Memory B cell (primary cell): ENCODE measurements around the gene IGSF9.
"Not testable (repeated sequence)": the region's sequence is repeated elsewhere in the genome, so short reads cannot be mapped to it uniquely, and the experiment has no call there.

Source experiments
- ATAC-seq: fragments of 150-1000 bp; cut with Tn5 transposase; 2 replicates; pipeline ENCODE4 v1.10.0; 2021; ENCODE audit warnings: low read depth, mild to moderate bottlenecking, moderate library complexity
- DNase-seq, 2 donors: peaks; one replicate each; pipeline ENCODE4 v3.0.0; 2022; ENCODE audit warnings: low spot score in 2 of 2
- H3K27ac Mint-ChIP-seq: one replicate; pipeline ENCODE4 v1.8.0; 2022; ENCODE audit warnings: mild to moderate bottlenecking, moderate library complexity, mixed read lengths
- H3K27me3 Mint-ChIP-seq: one replicate; pipeline ENCODE4 v1.8.0; 2022; ENCODE audit warnings: mixed read lengths
- H3K36me3 Mint-ChIP-seq: one replicate; pipeline ENCODE4 v1.8.0; 2022; ENCODE audit warnings: mild to moderate bottlenecking, mixed read lengths
- H3K4me1 Mint-ChIP-seq: one replicate; pipeline ENCODE4 v1.8.0; 2022; ENCODE audit warnings: mixed read lengths
- H3K4me3 Mint-ChIP-seq: one replicate; pipeline ENCODE4 v1.8.0; 2022; ENCODE audit warnings: mild to moderate bottlenecking, moderate library complexity, mixed read lengths
- H3K9me3 Mint-ChIP-seq: one replicate; pipeline ENCODE4 v1.8.0; 2022; ENCODE audit warnings: mixed read lengths

Gene IGSF9

DNA sequence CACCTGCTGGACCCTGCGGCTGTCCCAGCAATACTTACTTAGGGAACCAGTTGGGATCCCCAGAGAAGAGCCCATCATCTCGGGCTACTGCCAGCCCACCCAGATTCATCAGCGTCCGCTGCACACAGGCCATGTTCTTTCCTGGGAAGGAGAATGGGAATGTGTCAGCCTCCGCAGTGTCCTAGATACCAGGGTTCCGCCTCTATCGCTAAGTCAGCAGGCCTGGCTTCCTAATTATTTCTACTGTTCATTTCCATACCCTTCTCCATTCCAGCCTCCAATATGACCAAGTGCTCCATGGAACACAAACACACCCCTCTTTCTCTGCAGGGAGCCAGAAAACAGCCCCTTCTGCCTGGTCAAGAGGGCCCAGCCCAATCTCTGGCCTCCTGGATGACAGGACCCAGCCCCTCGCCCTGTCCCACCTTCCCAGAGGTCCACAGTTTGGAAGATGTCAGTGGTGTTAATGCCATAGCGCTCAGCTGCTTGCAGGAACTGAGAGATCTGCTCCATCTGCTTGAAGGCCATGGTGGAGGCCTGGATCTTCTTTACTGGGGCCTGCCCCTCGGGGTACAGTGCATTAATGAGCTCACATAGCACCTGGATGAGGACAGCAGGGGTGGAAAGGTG, 26.1 kb downstream of the IGSF9 start:
- ATAC-seq (no peak), DNase-seq (no peak)
- Mint-ChIP-seq H3K9me3 (no peaks in the 10 kb centered on the region), H3K4me3 (no peak overlapping the region), H3K4me1 (peaks cover 52% of the 10 kb centered on the region), H3K27me3 (no peaks in the 10 kb centered on the region), H3K36me3 (peaks cover 34% of the 10 kb centered on the region), H3K27ac (peak overlapping the region; percentile 100)

DNA sequence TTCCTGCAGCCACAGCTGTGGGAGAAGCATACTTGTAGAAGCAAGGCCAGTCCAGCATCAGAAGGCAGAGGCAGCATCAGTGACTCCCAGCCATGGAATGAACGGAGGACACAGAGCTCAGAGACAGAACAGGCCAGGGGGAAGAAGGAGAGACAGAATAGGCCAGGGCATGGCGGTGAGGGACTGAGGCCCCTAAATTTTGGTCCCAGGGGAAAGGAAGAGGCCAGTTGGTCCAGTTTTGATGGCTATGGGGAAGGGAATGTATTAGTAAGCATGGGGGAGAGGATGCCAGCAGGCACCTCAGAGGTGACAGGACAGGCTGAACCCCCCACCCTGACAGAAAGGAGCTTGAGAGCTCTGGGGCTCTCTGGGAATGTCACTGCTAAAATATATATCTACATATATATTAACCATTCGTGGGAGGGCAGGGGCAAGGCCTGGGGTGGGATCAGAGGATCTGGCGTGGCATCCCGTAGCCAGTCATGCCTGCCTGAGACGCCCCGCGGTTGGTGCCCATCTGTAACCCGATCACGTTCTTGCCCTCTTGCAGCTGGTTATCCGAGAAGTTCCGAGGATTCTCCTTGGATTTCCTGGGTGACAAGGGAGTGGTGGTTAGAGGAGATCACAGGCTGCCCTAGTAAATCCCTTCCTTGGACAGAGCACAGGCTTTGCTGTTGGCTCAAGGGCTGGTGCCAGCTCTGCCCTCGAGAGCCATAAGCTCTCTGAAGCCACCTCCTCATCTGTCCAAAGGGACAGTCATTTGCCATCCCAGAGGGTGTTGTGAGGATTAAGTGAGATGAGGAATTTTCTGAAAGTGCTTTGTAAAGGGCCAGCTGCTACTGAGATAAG, 26.8 kb downstream of the IGSF9 start:
- H3K4me1 Mint-ChIP-seq: peaks cover 55% of the 10 kb centered on the region

DNA sequence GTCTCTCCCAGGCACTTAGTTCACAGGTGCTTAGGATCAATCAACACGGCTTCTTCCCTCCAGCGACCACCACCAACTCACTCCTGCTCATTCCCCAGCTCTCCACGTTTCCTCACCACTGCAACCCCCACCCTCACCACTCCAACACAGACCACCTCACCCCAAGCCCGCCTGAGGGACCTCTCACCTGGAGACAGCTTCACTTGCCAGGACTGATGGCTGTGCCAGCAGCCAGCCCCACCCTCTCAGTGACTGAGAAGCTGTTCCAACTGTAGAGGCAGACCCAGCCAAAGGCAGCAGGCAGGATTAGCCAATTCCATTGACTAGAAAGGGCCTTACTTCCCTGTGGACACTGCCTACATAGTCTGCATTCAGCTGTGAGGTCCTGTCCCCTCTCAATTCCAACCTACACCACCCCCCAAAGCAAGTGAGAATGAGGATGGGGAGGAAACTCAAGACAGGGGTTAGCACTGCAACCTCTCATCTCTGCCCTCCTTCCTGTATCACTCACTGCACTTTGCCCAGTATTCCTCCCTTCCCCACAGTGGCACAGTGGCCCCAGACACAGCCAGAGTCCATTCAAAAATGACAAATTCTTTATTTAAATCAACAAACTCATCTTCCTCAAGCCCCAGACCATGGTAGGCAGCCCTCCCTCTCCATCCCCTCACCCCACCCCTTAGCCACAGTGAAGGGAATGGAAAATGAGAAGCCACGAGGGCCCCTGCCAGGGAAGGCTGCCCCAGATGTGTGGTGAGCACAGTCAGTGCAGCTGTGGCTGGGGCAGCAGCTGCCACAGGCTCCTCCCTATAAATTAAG, 27.7 kb downstream of the IGSF9 start:
- ATAC-seq (no peak), DNase-seq (no peak)
- H3K36me3 Mint-ChIP-seq: peaks cover 30% of the 10 kb centered on the region
- H3K27ac Mint-ChIP-seq: peak overlapping the region; percentile 97
- H3K9me3 Mint-ChIP-seq: no peaks in the 10 kb centered on the region
- no peaks in the 10 kb centered on the region for H3K27me3 Mint-ChIP-seq
- peaks cover 52% of the 10 kb centered on the region for H3K4me1 Mint-ChIP-seq
- H3K4me3 Mint-ChIP-seq: peak overlapping the region; percentile 4

More for the DNA sequence above, 26.8 kb downstream of the IGSF9 start:
- Mint-ChIP-seq H3K27ac (peak overlapping the region; percentile 100), H3K4me3 (no peak overlapping the region), H3K27me3 (no peaks in the 10 kb centered on the region), H3K9me3 (no peaks in the 10 kb centered on the region), H3K36me3 (peaks cover 30% of the 10 kb centered on the region)
- DNase-seq (no peak), ATAC-seq (no peak)

DNA sequence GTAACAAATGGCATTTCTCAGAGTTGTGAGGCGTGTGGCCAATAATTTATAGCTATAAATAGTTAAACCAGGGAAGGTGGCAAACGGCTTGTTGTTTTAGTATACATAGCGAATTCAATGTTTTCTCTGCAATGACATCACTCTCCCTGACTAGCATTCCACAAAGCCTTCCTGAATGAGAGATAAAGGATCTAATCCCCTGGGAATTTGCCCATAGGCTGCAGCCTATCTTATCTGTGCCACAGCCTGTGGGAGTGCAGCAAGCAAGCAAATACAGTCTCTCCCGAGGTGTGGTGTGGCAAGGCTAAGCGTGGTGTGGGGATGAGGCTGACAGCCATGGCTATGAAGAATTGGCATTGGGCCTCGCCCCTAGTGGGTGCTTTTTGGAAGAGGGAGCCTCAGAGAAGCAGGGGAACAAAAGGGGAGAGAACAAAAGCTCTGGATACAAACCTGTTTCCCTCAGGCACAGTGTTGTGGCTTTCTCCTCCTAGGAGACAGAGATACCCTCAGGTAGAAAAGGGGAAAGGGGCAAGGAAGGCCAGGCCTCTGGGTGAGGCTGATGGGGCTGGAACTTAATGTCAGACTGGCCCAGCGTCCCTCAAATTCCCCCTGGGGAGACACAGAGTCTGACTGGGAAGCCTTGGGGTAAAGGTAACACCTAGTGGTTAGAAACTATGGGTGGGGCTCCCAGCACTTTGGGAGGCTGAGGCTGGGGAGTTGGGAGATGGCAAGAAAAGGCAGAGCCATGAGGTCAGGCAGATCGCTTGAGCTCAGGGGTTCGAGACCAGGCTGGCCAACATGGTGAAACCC, 29.0 kb downstream of the IGSF9 start:
- peaks cover 30% of the 10 kb centered on the region for H3K36me3 Mint-ChIP-seq
- no peaks in the 10 kb centered on the region for H3K9me3 Mint-ChIP-seq
- ATAC-seq (no peak), DNase-seq (no peak)
- H3K4me3 Mint-ChIP-seq: no peak overlapping the region
- H3K4me1 Mint-ChIP-seq: peaks cover 54% of the 10 kb centered on the region
- peak overlapping the region; percentile 97 for H3K27ac Mint-ChIP-seq
- no peaks in the 10 kb centered on the region for H3K27me3 Mint-ChIP-seq

DNA sequence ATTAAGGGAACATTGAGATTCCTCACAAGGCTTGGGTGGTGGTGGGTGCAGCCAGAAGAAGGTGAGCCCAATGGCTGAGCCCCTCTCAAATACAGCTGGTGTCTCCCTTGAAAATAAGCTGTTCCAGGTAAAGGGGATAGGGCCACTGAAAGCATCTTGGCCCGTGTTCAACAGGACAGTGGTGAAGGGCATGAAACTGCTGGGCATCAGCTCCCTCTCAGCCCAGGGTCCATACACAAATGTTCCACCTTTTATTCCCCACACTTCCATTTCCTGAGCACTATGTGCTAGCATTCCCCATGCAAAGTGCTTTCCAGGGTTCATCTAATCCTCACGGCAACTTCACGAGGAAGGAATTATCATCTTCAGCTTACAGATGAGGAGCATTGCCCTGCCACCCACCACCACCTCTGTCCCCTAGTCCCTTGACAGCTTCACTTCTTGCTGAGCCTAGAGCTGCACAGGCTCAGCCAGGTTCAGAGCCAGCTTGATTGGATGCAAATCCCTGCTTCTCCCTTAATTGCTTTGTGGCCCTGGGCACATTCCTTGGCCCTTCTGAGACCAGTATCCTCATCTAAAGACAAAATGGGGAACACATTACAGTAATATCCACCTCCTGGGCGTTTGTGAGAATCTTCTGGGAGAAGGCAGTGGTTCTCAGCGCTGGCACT, 29.7 kb downstream of the IGSF9 start:
- ATAC-seq (no peak), DNase-seq (no peak)
- Mint-ChIP-seq H3K4me3 (no peak overlapping the region), H3K36me3 (peaks cover 29% of the 10 kb centered on the region), H3K27me3 (no peaks in the 10 kb centered on the region), H3K9me3 (no peaks in the 10 kb centered on the region), H3K4me1 (peaks cover 54% of the 10 kb centered on the region), H3K27ac (peak overlapping the region; percentile 97)

DNA sequence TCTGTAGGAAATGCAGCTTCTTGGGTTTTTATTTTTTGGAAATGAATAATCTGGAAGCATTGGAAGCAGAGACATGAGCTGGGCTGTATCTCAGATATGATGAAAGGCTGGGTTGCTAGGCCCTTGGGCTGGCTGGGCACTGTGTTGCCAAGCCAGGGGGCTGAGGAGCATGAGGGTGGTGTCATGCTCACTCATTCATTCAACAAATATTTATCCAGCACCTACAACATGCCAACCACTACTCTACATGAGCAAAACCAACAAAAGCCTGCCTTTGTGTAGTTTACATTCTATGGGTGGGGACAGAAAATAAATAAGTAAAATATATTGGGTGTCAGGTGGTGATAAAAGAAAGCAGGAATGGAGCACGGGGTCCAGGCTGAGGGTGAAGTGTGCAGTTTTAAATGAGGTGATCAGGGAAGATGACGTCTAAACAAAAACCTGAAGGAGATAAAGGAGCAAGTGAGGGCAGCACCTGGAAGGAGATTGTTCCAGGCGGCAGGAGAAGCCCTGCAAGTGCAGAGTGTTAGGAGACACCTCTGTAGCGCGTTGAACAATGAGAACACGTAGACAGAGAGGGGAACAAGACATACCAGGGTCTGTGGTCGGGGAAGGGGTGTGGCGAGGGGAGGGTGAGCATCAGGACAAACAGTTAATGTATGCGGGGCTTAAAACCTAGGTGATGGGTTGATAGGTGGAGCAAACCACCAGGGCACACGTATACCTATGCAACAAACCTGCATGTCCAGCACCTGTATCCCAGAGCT, 31.0 kb downstream of the IGSF9 start:
- Mint-ChIP-seq H3K4me1 (peaks cover 53% of the 10 kb centered on the region), H3K27me3 (no peaks in the 10 kb centered on the region), H3K9me3 (no peaks in the 10 kb centered on the region), H3K4me3 (no peak overlapping the region), H3K36me3 (peaks cover 20% of the 10 kb centered on the region), H3K27ac (peak overlapping the region; percentile 97)
- ATAC-seq: no peak
- no peak for DNase-seq

DNA sequence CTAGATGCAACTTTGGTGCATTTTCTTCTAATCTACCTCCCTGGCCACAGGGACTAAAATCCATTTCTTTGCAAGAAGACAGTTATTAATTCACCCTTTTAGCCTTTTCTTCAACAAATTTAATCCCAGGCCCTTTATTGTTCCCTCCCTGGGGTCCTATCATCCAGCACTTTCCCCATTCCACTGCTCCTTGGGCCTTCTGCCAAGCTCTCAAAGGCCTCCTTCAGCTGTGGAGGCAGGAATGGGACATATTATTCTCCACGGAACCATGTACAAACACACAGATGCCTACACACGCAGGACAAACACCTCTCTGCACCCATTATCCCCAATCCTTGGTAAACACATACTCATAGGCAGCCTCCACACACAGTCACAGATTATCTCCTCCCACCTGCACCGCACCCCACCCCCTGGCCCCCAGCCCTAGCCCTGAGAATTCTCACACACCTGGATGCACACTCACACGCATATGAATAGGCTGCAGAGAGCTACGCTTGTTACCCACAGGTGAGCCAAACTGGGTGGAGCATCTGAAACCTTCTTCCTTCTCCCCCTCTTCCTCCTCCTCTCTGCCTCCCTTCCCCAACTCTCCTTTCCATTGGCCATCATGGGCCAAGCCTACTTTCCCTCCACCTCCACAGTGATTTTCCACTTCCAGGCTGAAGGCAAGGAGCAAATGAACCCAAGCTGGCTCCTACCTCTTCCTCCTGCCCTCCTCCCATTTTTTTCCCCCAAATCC, 31.8 kb downstream of the IGSF9 start:
- H3K4me1 Mint-ChIP-seq: peaks cover 53% of the 10 kb centered on the region
- no peak for ATAC-seq
- no peaks in the 10 kb centered on the region for H3K9me3 Mint-ChIP-seq
- no peak overlapping the region for H3K4me3 Mint-ChIP-seq
- DNase-seq: no peak
- H3K27me3 Mint-ChIP-seq: no peaks in the 10 kb centered on the region
- peak overlapping the region; percentile 97 for H3K27ac Mint-ChIP-seq
- peaks cover 19% of the 10 kb centered on the region for H3K36me3 Mint-ChIP-seq

DNA sequence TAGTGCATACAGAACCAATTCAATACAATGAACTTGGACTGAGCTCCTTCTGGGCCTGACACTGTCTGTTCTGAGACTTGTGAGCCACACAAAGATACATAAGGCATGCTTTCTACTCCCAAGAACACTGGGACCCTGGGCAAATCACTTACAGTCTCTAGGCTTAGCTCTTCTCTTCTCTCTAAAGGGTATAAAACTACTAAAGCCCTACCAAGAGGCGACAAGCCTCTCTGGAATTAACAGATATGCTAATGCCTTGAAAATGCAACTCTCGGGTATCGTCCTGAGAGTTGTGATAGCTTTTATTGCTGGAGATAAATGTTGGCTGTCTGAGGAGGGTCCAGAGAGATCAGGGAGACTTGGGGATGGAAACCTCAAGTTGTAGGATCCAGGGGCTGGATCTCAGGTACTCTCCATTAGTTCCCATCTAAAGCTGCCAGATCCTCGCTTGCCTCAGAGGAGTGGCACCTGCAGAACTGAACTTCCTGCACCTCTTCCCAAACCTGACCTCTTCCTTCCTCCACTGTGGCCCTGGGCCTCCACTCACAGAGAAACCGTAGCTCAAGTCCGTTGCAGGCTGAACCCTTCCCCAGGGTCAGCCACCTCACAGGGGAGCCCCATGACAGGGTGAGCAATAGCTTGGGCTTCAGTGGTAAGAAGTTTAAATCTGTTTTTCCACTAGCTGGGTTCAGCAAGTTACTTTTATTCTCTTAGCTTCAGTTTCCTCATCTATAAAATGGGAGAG, 33.9 kb downstream of the IGSF9 start:
- Mint-ChIP-seq H3K9me3 (no peaks in the 10 kb centered on the region), H3K4me1 (peaks cover 41% of the 10 kb centered on the region), H3K36me3 (peaks cover 6% of the 10 kb centered on the region), H3K4me3 (no peak overlapping the region), H3K27me3 (no peaks in the 10 kb centered on the region), H3K27ac (peak overlapping the region; percentile 97)
- ATAC-seq: no peak
- DNase-seq: no peak

DNA sequence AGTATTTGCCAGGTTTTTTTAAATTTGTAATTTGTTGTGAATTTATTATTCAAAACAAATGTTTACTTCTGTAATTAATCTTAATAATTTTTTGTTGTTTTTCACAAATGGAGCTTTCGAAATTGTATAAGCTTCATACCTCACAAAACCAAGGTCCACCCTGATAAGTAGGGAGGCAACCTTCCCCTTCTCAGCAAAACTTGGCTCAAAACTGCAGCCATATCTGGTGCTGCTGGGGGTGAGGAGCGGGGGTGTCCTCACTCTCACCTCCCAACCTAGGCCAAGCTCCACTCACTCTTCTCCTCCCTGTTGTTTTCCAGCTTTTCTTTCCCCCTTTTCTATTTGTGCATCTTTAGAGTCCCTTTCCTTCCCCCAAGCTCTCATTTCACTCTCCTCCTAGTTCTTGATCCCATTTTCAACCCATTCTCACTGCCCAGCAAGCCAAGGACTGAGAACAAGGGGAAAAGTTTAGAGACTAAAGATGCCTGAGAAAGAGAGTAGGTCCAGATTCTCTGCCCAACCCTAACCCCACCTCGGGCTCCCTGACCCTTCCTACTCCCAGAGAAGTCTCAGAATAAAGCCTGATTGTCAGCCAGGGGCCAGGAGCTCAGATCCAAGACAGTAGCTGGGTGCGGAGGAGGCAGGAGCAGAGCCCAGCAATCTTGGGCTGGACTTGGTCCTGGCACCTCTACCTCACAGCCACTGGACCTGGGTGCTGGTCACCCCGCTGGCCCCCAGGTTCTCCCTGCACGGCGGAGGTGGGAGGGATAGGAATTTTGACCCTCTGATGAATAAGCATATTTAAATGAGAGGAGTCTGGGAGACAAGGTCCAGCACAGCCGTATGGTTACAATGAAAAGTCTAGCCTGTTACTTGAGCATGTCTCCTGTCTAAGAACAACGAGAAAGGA, 37.1 kb downstream of the IGSF9 start:
- peak overlapping the region; percentile 97 for H3K27ac Mint-ChIP-seq
- DNase-seq: no peak
- no peaks in the 10 kb centered on the region for H3K27me3 Mint-ChIP-seq
- ATAC-seq: no peak
- no peak overlapping the region for H3K4me3 Mint-ChIP-seq
- H3K36me3 Mint-ChIP-seq: no peaks in the 10 kb centered on the region
- no peaks in the 10 kb centered on the region for H3K9me3 Mint-ChIP-seq
- peaks cover 26% of the 10 kb centered on the region for H3K4me1 Mint-ChIP-seq

DNA sequence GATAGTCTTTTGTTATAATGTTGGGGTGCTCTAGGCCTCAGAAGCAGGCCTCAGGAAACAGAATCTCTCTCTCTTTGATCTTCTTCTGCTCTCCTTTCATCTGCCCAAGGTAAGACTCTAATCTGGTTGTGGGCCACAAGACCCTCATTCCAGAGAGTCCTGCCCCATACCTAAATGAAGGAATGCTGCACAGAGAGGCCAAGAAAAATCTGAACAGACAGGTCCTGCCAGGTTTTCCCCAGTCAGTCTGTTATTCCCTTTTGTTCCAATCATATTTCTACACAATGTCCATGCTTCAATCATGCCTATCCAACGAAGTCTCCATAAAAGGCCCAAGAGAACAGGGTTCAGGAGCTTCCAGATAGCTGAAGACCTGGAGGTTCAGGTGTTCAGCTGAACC, 38.5 kb downstream of the IGSF9 start:
- H3K27me3 Mint-ChIP-seq: no peaks in the 10 kb centered on the region
- peaks cover 20% of the 10 kb centered on the region for H3K4me1 Mint-ChIP-seq
- ATAC-seq (no peak), DNase-seq (no peak)
- H3K27ac Mint-ChIP-seq: peak overlapping the region; percentile 60
- H3K36me3 Mint-ChIP-seq: no peaks in the 10 kb centered on the region
- no peaks in the 10 kb centered on the region for H3K9me3 Mint-ChIP-seq
- H3K4me3 Mint-ChIP-seq: no peak overlapping the region

DNA sequence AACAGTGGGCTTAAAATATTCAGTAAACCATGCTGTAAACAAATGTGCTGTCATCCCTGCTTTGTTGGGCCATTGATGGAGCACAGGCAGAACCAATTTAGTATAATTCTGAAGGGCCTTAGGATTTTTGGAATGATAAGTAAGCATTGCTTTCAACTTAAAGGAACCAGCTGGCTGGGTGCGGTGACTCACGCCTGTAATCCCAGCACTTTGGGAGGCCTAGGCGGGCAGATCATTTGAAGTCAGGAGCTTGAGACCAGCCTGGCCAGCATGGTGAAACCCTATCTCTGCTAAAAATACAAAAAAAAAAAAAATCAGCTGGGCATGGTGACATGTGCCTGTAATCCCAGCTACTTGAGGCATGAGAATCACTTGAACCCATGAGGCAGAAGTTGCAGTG, 41.4 kb downstream of the IGSF9 start:
- not testable (repeated sequence) for H3K36me3 Mint-ChIP-seq, H3K27ac Mint-ChIP-seq, H3K9me3 Mint-ChIP-seq, H3K27me3 Mint-ChIP-seq, H3K4me1 Mint-ChIP-seq, ATAC-seq, H3K4me3 Mint-ChIP-seq, DNase-seq
